GM12878 (cell line): Measurements from ENCODE around the gene GMCL2. TPM values are rescaled to one million over a fixed set of nuclear protein-coding genes. Genes with fewer than 3 reads are reported as not detected.

Source experiments
- ATAC-seq: fragments of 200-7000 bp; cut with Tn5 transposase; 3 replicates; pipeline ENCODE4 v1.9.1; 2020; ENCODE audit warnings: mild to moderate bottlenecking, moderate library complexity
- BruUV-seq: library from RNA; stranded (reverse); fragments of 400-500 nt; replicated peaks from 2 replicates; lab custom pipeline; 2021; lab: Mats Ljungman, UMichigan
- CTCF ChIA-PET: fragments of 300-600 bp; sonication (Branson Sonifier 250); formaldehyde crosslinking; extraction: SDS; loops from one replicate; lab custom pipeline; 2021; ENCODE audit warnings: inconsistent platforms; lab: Yijun Ruan, JAX
- POLR2A ChIA-PET: fragments of 350-600 bp; formaldehyde crosslinking; extraction: SDS; loops from one replicate; lab custom pipeline; 2021; ENCODE audit warnings: inconsistent platforms; lab: Charles Lee
- RAD21 ChIA-PET: fragments of 300-600 bp; sonication (Branson Sonifier 250); formaldehyde crosslinking; loops from one replicate; lab custom pipeline; 2023; ENCODE audit warnings: antibody characterized with exemption; ENCODE audit not compliant: unreplicated experiment; lab: Charles Lee
- SMC1A ChIA-PET: fragments of 300-600 bp; sonication (Branson Sonifier 250); formaldehyde crosslinking; loops from one replicate; lab custom pipeline; 2023; ENCODE audit not compliant: unreplicated experiment, uncharacterized antibody; lab: Charles Lee
- DNase-seq: peaks from one replicate; pipeline ENCODE4 v3.0.0-alpha.2; 2011; ENCODE audit warnings: low read depth, low spot score
- FAIRE-seq: peaks from 3 replicates; lab custom pipeline; 2011; peaks lifted over from hg19 to GRCh38; lab: Jason Lieb, UNC
- H2AFZ ChIP-seq: 2 replicates; pipeline ENCODE4 v1.6.0; 2011; ENCODE audit warnings: low read depth, low read length, control low read depth; ENCODE audit not compliant: control insufficient read depth
- H3K27ac ChIP-seq: 2 replicates; pipeline ENCODE4 v1.5.1; 2011; ENCODE audit warnings: control low read depth; ENCODE audit not compliant: control insufficient read depth, insufficient read depth
- H3K27me3 ChIP-seq, 2 experiments: replicated peaks in 1 of 2; 2 replicates each; pipeline versions ENCODE4 v1.6.0 to v1.6.1; 2011; ENCODE audit warnings: low read length in 1 of 2; ENCODE audit not compliant: control insufficient read depth in 2 of 2, insufficient read depth in 2 of 2
- H3K36me3 ChIP-seq, 2 experiments: 2 replicates each; pipeline ENCODE4 v1.5.1; 2011; ENCODE audit warnings: low read length in 1 of 2; ENCODE audit not compliant: control insufficient read depth in 2 of 2, insufficient read depth in 2 of 2
- H3K4me1 ChIP-seq: 2 replicates; pipeline ENCODE4 v1.6.1; 2011; ENCODE audit warnings: mild to moderate bottlenecking, low read length, moderate library complexity, mixed read lengths; ENCODE audit not compliant: control insufficient read depth, insufficient read depth
- H3K4me2 ChIP-seq: 2 replicates; pipeline ENCODE4 v1.6.0; 2011; ENCODE audit warnings: control low read depth; ENCODE audit not compliant: control insufficient read depth, insufficient read depth
- H3K4me3 ChIP-seq: fragments of 200-600 bp; sonication (generic); 2 replicates; pipeline ENCODE4 v1.5.1; 2016
- H3K79me2 ChIP-seq: 2 replicates; pipeline ENCODE4 v1.6.0; 2011; ENCODE audit warnings: low read length; ENCODE audit not compliant: control insufficient read depth, insufficient read depth
- H3K9ac ChIP-seq: 2 replicates; pipeline ENCODE4 v1.8.0; 2011; ENCODE audit warnings: low read length, control low read depth, mixed read lengths; ENCODE audit not compliant: control insufficient read depth, insufficient read depth
- H3K9me3 ChIP-seq: replicated peaks from 3 replicates; pipeline ENCODE4 v1.5.1; 2011; ENCODE audit warnings: mild to moderate bottlenecking, low read length; ENCODE audit not compliant: control insufficient read depth, insufficient read depth
- H4K20me1 ChIP-seq: 2 replicates; pipeline ENCODE4 v1.6.0; 2011; ENCODE audit not compliant: control insufficient read depth, insufficient read depth
- BHLHE40 ChIP-seq, 2 experiments: fragments of 450-650 bp in 1 of 2; IDR thresholded peaks; 2 replicates each; pipeline ENCODE4 v1.6.1; 2011 to 2017; ENCODE audit warnings: low read depth in 2 of 2, borderline replicate concordance in 1 of 2, improper control_type of control experiment in 1 of 2, low read length in 1 of 2, mild to moderate bottlenecking in 1 of 2
- DPF2 ChIP-seq: fragments of 450-650 bp; IDR thresholded peaks from 2 replicates; pipeline ENCODE4 v1.6.1; 2017; ENCODE audit warnings: mild to moderate bottlenecking
- LARP7 ChIP-seq: fragments of 450-650 bp; IDR thresholded peaks from 2 replicates; pipeline ENCODE4 v1.6.1; 2017; ENCODE audit warnings: mild to moderate bottlenecking
- PKNOX1 ChIP-seq: fragments of 450-650 bp; IDR thresholded peaks from 2 replicates; pipeline ENCODE4 v1.6.1; 2016; ENCODE audit warnings: mild to moderate bottlenecking
- POLR2A ChIP-seq: IDR thresholded peaks from 2 replicates; pipeline ENCODE4 v1.6.1; 2011; ENCODE audit warnings: low read depth, mild to moderate bottlenecking, low read length
- POLR2AphosphoS5 ChIP-seq: IDR thresholded peaks from 2 replicates; pipeline ENCODE4 v1.6.1; 2011; ENCODE audit warnings: mild to moderate bottlenecking, low read length, inconsistent platforms
- SIN3A ChIP-seq: IDR thresholded peaks from 2 replicates; pipeline ENCODE4 v1.6.1; 2012; ENCODE audit warnings: low read depth, low read length, improper control_type of control experiment
- ZNF687 ChIP-seq: fragments of 450-650 bp; IDR thresholded peaks from 2 replicates; pipeline ENCODE4 v1.6.1; 2017; ENCODE audit warnings: mild to moderate bottlenecking, moderate library complexity
- WGBS: methylation state at CpG from one replicate; pipeline ENCODE4 v1.1.6; 2016; ENCODE audit warnings: low lambda C conversion rate; ENCODE audit not compliant: insufficient replicate concordance, insufficient coverage; ENCODE audit errors: missing lambda C conversion rate; 5-methylcytosine and 5-hydroxymethylcytosine counted together
- in situ Hi-C: fragments of 300-500 bp; cut with MboI; formaldehyde crosslinking; loops from 9 replicates; pipeline ENCODE4 v1.14.3; 2018; ENCODE audit warnings: mixed read lengths
- intact Hi-C: fragments of 100-400 bp; cut with micrococcal nuclease; formaldehyde crosslinking; loops from one replicate; pipeline ENCODE4 v1.14.2; 2022; ENCODE audit not compliant: unreplicated experiment
- polyA plus RNA-seq, 11 experiments: library from polyadenylated mRNA; depleted of rRNA in 4 of 11; unstranded in 6 of 11; stranded (reverse) in 5 of 11; fragments of >200 nt; fragmentation: Nextera tagmentation in 4 of 11; fragmentation: Illumina TruSeq in 1 of 11; extraction: Ambion mirVana in 4 of 11; extraction: Trizol in 1 of 11; gene quantifications; 1 replicate in 1 of 11; 2 replicates in 10 of 11; pipeline versions ENCODE4 v1.2.1 to v1.2.3, GENCODE V29; 2011 to 2016; ENCODE audit warnings: inconsistent platforms in 2 of 11, missing spikeins in 2 of 11, low read depth in 1 of 11
- total RNA-seq, 4 experiments: library from RNA; depleted of rRNA in 3 of 4; stranded (reverse); fragments of >200 nt in 3 of 4; fragmentation: Illumina TruSeq in 1 of 4; extraction: Trizol in 1 of 4; gene quantifications; 2 replicates each; pipeline versions ENCODE4 v1.2.1 to v1.2.3, GENCODE V29; 2013 to 2021

Gene GMCL2
- total and polyA plus RNA-seq, 10 of the 15 experiments (the other 5 are each of a cell fraction or from before 2014, with no cell fraction given), result 0.07 TPM; not detected in 9

GRCh38 chr5:178215280-178216002, 28.3 kb upstream of the GMCL2 start:
- Histone ChIP-seq H3K9me3 (no peaks in the 10 kb centered on the region), H4K20me1 (no peaks in the 10 kb centered on the region; the same call in 1 of the 2 replicates), H3K27me3 (no peaks in the 10 kb centered on the region), H2AFZ (no peak overlapping the region), H3K27ac (no peak overlapping the region), H3K4me1 (no peaks in the 10 kb centered on the region; the same call in 1 of the 2 replicates), H3K36me3 (peaks cover 35% of the 10 kb centered on the region in 2 experiments), H3K4me3 (no peak overlapping the region), H3K9ac (no peak overlapping the region)
- ChIA-PET POLR2A (interaction anchor here (0.5 to 3.9 kb wide), 2 partner anchors 11 to 845 kb away, joined by 3 to 13 read pairs; partner anchors contain the start of gene HNRNPAB), SMC1A (interaction anchor here (1.0 to 1.5 kb wide), 2 partner anchors 8 to 10 kb away, joined by 4 to 6 read pairs; no protein-coding TSS in a partner anchor), RAD21 (no interaction called here), CTCF (interaction anchor here (1.8 kb wide), 1 partner anchor 9 kb away, joined by 12 read pairs; no protein-coding TSS in a partner anchor)
- no peak for DNase-seq
- in situ Hi-C loops (no loop called here), intact Hi-C loops (no loop called here)
- 66% methylated on average over 13 of the region's 13 CpGs for WGBS
- no TSS peak for BruUV-seq
- peak; percentile 3; the same call in 1 of the 3 replicates for ATAC-seq
- no peak for FAIRE-seq
- TF ChIP-seq ZNF687, result no peak
- TF ChIP-seq POLR2AphosphoS5, result peak; percentile 4; the same call in 1 of the 2 replicates
- no peak for TF ChIP-seq BHLHE40 (IDR thresholded peaks at IDR 0.05; ENCODE audit: borderline replicate concordance in 1 of 2, low read depth in 2 of 2, low read length in 1 of 2)
- TF ChIP-seq LARP7, result no peak
- TF ChIP-seq SIN3A, result no peak
- peak; percentile 60 for TF ChIP-seq POLR2A
- no peak for TF ChIP-seq PKNOX1
- TF ChIP-seq DPF2, result no peak
- TF ChIP-seq, all 136 proteins: peak for 2
- Histone ChIP-seq H3K79me2 (peaks cover under 1% of the 10 kb centered on the region; the same call in 1 of the 2 replicates), H3K4me2 (no peak overlapping the region)
